HPDE6-E6E7 (cell line): ENCODE data around the gene MDK.

Source experiments
- DNase-seq: peaks from one replicate; pipeline ENCODE4 v3.0.0; 2011; ENCODE audit warnings: missing footprints; ENCODE audit errors: extremely low spot score

MDK gene

DNA sequence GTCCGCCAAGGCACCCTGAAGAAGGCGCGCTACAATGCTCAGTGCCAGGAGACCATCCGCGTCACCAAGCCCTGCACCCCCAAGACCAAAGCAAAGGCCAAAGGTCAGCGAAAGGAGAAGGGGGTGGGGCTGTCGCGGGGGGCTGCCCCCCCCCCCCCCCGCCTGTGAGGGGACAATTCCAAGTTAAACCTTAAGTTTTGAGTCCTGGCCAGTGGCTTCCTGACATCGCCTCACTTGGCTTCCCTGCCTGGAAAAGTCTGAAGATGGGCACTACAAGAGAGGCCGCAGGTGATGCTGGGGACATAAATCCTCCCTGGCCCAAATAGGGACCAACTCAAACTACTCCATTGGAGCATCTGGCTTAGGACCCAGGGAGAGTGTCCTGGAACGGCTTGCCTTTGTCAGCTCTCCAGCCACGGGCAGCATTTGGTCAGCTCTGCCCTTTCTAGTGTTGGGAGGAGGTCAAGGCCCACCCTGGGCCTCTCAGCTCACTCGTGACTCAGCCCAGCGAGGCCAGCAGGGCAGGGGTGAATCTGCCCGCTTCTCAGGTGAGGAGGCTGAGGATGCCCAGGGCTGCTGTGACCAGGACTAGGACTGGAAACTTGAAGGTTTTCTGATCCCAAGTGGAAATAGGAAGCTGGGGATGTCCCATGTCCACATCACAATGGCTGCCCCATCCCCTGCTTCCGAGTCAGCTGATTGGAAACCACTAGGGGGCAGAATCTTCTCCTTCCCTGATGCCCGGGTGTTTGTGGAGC lies 1.4 kb downstream of the MDK start:
- no peak for DNase-seq

DNA sequence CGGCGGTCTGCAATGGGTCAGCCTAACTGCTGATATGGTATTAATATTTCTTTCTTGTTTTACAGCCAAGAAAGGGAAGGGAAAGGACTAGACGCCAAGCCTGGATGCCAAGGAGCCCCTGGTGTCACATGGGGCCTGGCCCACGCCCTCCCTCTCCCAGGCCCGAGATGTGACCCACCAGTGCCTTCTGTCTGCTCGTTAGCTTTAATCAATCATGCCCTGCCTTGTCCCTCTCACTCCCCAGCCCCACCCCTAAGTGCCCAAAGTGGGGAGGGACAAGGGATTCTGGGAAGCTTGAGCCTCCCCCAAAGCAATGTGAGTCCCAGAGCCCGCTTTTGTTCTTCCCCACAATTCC lies 1.9 kb downstream of the MDK start:
- no peak for DNase-seq

- no peak for DNase-seq
Measured at GRCh38 chr11:46383974-46384701, 2.7 kb downstream of the MDK start.

- DNase-seq: no peak
Measured at GRCh38 chr11:46385169-46386004, 3.9 kb downstream of the MDK start.

- no peak for DNase-seq
Measured at GRCh38 chr11:46386005-46386578, 4.6 kb downstream of the MDK start.

DNA sequence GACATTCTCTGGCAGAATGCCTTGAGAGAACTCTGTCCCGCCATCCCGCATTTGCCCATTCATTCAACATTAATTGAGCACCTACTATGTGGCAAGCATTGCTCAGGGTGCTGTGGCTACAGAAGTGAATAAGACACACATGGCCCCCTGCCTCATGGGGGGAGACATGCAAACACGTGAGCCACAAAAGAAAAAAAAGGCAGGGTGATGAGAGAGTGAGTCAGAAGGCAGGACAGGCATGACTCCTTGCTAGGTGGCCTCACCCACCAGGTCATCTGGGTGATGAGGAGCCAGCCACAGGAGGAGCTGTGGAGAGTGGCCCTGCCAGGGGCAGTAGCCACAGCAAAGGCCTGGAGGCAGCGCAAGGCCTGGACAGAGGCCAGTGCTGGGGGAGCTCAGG lies 5.2 kb downstream of the MDK start:
- no peak for DNase-seq

- no peak for DNase-seq
Measured at GRCh38 chr11:46387456-46387855, 6.0 kb downstream of the MDK start.

GRCh38 chr11:46387919-46388618 lies 6.6 kb downstream of the MDK start:
- no peak for DNase-seq

DNA sequence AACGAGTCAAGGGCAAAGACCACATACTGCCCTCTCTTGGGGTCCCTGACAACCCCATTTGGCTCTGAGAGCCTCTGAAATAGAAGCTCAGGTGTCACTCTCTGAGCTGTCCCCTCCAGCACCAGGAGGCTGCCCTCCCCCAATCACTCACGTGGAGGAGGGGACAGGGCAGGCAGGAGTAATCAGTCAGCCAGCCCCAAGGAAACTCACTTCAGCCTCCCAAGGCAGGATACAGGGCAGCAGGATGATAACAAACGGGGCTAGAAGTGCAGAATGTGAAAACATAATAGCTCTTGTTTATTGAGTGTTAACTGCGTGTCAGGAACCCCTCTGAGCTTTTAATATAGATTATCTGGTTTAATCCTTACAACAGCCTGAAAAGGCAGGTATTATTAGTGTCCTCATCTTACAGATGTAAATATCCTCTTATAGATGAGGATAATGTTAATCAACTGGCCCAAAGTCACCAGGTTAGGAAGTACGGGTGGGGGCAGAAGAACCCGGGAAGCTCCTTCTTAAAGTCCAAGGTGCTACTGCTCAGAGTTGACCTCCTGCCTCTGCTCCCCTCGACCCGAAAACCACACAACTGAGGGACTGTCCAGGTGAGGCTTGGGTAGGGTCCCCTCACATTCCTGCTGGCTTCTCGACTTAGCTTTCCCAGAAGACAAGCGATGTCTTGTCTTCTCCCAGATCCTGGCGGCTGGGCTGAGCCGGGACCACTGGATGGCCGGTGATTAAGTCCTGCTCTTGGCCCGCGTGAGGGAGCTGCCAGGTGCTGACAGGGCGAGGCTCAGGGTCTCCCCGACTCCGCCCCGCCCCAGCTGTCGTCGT lies 7.4 kb downstream of the MDK start:
- no peak for DNase-seq

GRCh38 chr11:46389450-46390330 lies 8.2 kb downstream of the MDK start:
- no peak for DNase-seq

DNA sequence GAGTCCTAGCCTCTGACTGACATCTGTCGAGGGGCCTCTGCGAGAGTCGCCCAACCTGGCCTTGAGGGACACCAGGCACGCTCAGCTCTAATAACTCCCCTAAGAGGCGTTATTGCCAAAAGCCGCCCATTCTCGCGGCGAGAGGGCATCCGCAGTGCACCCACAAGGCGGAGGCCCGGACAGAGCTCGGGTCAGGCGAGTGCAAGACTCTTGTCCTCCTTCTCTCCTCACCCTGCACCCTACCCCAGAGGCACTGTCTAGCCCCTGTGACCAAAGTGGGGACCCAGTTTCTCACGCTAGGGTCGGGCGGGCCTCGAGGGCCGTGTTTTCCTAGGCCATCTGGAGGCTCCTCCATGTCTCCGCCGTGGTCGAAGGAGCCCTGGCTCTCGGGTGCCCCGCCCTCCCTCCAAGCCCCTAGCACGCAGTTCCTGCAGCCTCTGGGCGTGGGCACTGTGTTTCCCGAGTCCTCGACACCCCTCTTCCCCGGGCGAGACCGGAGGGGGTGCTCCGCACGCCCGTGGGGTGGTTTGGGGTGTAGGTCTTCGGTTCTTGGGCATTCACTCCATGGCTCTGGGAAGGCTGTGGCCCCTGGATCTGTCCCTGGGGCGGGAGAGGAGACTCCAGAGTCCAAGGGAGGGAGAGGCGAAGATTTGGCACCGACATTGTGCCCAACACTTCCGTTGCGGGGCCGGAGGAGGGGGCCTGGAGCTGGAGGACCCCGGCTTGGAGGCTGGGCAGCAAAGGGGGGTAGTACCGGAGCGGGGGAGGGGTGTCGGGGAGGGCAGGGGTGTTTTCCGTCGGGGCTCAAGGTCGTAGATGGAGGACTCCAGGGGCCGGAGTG lies 9.1 kb downstream of the MDK start:
- no peak for DNase-seq

DNA sequence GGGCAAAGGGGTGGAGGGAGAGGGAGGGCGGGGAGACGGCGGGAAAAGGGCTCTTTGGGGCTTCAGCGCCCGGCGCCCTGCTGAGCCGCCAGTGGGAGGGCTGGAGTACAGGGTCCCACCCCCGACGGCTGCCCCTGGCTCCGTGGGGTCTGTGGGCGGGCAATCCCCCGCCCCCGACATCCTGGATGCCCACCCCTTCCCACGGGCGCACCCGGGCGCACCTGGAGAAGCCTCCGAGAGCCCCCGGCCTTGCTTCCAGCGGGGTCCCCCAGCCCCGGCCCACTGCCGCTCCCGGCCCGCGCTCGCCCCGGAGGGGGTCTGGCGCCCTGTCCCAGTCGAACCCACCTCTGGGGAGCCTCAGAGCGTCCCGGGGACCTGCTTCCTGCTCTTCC lies 9.7 kb downstream of the MDK start:
- DNase-seq: no peak

DNA sequence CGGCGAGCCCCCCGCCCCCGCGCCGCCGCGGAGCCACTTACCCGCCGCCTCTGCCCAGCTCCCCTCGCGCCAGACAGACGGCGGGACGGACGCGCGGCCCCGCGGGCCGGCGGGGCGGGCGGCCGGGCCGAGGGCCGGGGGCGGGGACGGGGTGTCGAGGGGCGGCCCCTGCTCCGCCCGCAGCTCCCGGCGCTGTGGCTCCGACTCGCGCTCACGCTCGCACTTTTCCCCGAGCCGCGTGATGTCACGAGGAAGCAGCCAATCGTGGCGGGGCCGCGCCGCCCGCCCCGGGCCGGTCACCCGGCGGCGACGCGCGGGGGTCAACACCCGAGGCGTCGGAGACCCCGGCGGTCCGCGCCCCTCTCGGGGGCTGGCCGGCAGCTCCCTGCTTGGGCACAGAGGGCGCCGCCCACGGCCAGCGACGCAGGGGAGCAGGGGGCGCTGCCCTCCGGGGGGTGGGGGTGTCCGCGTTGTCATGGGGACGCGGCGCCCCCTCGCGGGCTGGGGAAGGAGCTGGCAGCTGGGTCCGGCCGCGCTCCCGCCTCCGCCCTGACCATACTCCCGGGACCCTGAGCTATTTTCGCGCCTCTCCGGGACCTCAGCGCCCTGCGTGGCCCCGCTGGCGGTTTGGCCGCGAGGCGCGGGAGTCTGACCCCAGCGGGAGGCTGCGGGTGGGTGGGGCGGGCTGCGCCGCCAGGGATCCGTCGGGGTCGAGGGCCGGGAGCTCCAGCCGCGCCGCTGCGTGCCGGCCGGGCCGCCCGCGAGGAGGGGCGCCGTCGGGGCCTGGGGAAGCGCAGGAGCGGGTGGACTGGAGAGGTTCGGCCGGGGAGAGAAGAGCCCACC lies 10.3 kb downstream of the MDK start, which contains the start of gene CHRM4:
Gene CHRM4 (minus strand): TSS at position 199 of the 843 bp plus-strand sequence. CDS start 5,219 bp downstream, outside the sequence.
- no peak for DNase-seq

DNA sequence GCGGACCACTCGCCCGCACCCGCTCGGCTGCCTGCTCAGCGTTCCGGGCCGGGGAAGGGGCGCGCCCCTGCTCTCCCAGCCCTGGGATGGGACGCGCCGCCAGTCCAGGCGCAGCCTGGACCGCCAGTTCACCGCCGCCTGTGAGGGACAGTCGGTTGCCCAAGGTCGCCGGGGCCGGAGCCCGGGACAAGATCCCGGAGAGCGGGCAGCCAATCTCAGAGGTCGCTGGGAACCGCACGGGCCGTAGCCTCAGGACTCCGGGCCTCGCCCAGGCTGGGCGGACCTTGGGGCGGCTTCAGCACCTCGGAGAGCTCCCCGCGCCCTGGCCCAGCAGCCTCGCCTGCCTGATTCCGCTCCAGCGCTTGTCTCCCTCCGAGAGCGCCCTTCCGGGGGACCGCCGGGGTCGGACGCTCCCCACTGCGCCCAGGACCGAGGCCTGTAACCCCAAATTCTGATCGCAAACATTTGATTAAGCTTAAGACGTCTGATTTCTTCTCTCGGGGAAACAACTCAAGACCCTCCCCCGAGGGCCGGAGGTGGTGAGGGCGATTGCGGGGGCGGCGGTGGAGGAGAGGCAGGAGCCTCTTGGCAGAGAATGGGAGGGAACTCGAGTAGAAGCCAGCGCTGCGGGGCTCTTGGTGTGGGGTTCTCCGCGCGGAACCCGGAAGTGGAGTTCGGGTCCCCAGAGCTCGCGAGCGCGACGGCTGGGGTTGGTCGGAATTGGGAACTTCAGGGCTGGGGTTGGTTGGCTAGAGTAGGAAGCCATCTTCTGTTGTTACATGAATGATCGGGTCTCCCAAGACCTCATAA lies 11.2 kb downstream of the MDK start:
- peak; percentile 85 for DNase-seq

GRCh38 chr11:46393231-46393616 lies 11.8 kb downstream of the MDK start:
- no peak for DNase-seq

GRCh38 chr11:46393759-46394158 lies 12.3 kb downstream of the MDK start:
- no peak for DNase-seq

GRCh38 chr11:46397526-46397925 lies 16.1 kb downstream of the MDK start:
- no peak for DNase-seq
